Osteoblast (primary cell): Measurements from ENCODE around the gene PTGES3. TPM values are rescaled to one million over a fixed set of nuclear protein-coding genes. Genes with fewer than 3 reads are reported as not detected.
"Not testable (repeated sequence)": the region's sequence is repeated elsewhere in the genome, so short reads cannot be mapped to it uniquely, and the experiment has no call there.

ENCODE experiments used
- DNase-seq: peaks from one replicate; pipeline ENCODE4 v3.0.0; 2011; ENCODE audit warnings: low spot score, mixed read lengths; ENCODE audit not compliant: insufficient read length; ENCODE audit errors: missing footprints
- H2AFZ ChIP-seq: 2 replicates; pipeline ENCODE4 v1.6.0; 2011; ENCODE audit warnings: mild to moderate bottlenecking, low read length
- H3K27ac ChIP-seq: 2 replicates; pipeline ENCODE4 v1.5.1; 2011; ENCODE audit warnings: mild to moderate bottlenecking, low read depth, low read length, moderate library complexity
- H3K27me3 ChIP-seq: 2 replicates; pipeline ENCODE4 v1.6.0; 2012; ENCODE audit warnings: mild to moderate bottlenecking, control low read depth, inconsistent platforms, low read length, moderate library complexity; ENCODE audit not compliant: insufficient read depth
- H3K36me3 ChIP-seq: 2 replicates; pipeline ENCODE4 v1.5.1; 2011; ENCODE audit warnings: mild to moderate bottlenecking, low read length, control low read depth, moderate library complexity; ENCODE audit not compliant: insufficient read depth
- H3K4me1 ChIP-seq: 2 replicates; pipeline ENCODE4 v1.5.1; 2011; ENCODE audit warnings: mild to moderate bottlenecking, low read length, control low read depth, moderate library complexity; ENCODE audit not compliant: insufficient read depth
- H3K4me2 ChIP-seq: 2 replicates; pipeline ENCODE4 v1.6.0; 2011; ENCODE audit warnings: mild to moderate bottlenecking, low read length; ENCODE audit not compliant: insufficient read depth
- H3K4me3 ChIP-seq: fragments of 200-600 bp; sonication (generic); 3 replicates; pipeline ENCODE4 v1.5.1; 2012; ENCODE audit warnings: mild to moderate bottlenecking, low read length, inconsistent platforms; ENCODE audit not compliant: insufficient read depth
- H3K79me2 ChIP-seq: 2 replicates; pipeline ENCODE4 v1.6.0; 2012; ENCODE audit warnings: mild to moderate bottlenecking, low read length, control low read depth, inconsistent platforms; ENCODE audit not compliant: insufficient read depth
- H3K9me3 ChIP-seq: 2 replicates; pipeline ENCODE4 v1.5.1; 2011; ENCODE audit warnings: low read depth, low read length, control low read depth
- H4K20me1 ChIP-seq: 2 replicates; pipeline ENCODE4 v1.6.0; 2012; ENCODE audit warnings: mild to moderate bottlenecking, low read length, control low read depth; ENCODE audit not compliant: insufficient read depth
- CTCF ChIP-seq: IDR thresholded peaks from 2 replicates; pipeline ENCODE4 v1.5.1; 2011; ENCODE audit warnings: mild to moderate bottlenecking, low read depth, low read length, moderate library complexity; ENCODE audit errors: extremely low read depth
- total RNA-seq: library from RNA; depleted of rRNA; stranded (reverse); fragments of >200 nt; gene quantifications from 2 replicates; pipeline ENCODE4 v1.2.3, GENCODE V29; 2012

Gene PTGES3
- total RNA-seq, result 63.0 and 71.3 TPM in 2 replicates

GRCh38 chr12:56688129-56688845 lies at the start of gene PTGES3:
Gene PTGES3, minus strand, starts transcription at chr12:56688284. Its CDS starts 285 bp downstream, at chr12:56687999.
- TF ChIP-seq CTCF, result no peak
- peak; percentile 98 for DNase-seq
- Histone ChIP-seq H3K4me2 (peak within 1 kb of the TSS; percentile 98), H3K36me3 (no peaks in the 10 kb centered on the region), H3K27me3 (no peaks in the 10 kb centered on the region), H2AFZ (peak within 1 kb of the TSS; percentile 89), H3K4me3 (peak within 1 kb of the TSS; percentile 84), H3K27ac (peak within 1 kb of the TSS; percentile 97), H3K9me3 (no peaks in the 10 kb centered on the region), H3K79me2 (peaks cover 49% of the 10 kb centered on the region), H4K20me1 (peaks cover 26% of the 10 kb centered on the region), H3K4me1 (peaks cover 25% of the 10 kb centered on the region)

GRCh38 chr12:56728139-56728861 lies 40.2 kb upstream of the PTGES3 start:
- Histone ChIP-seq H2AFZ (no peak overlapping the region), H3K79me2 (peaks cover 19% of the 10 kb centered on the region), H3K4me1 (peaks cover 5% of the 10 kb centered on the region), H3K27ac (no peak overlapping the region), H3K4me2 (no peak overlapping the region), H3K36me3 (peaks cover 7% of the 10 kb centered on the region), H4K20me1 (peaks cover 11% of the 10 kb centered on the region), H3K4me3 (no peak overlapping the region), H3K27me3 (no peaks in the 10 kb centered on the region), H3K9me3 (no peaks in the 10 kb centered on the region)
- DNase-seq, result no peak
- TF ChIP-seq CTCF, result no peak

- peaks cover 39% of the 10 kb centered on the region for H3K79me2 ChIP-seq
- H2AFZ ChIP-seq, result peak overlapping the region; percentile 98
- not testable (repeated sequence) for DNase-seq, H3K27me3 ChIP-seq, H3K9me3 ChIP-seq
- H3K27ac ChIP-seq, result peak overlapping the region; percentile 98
- H3K4me3 ChIP-seq, result peak overlapping the region; percentile 100
- peaks cover 23% of the 10 kb centered on the region for H3K36me3 ChIP-seq
- H3K4me1 ChIP-seq, result peaks cover 26% of the 10 kb centered on the region
- peaks cover 31% of the 10 kb centered on the region for H4K20me1 ChIP-seq
- H3K4me2 ChIP-seq, result peak overlapping the region; percentile 98
These were observed 38.2 kb upstream of the PTGES3 start for GRCh38 chr12:56726196-56726675.

GRCh38 chr12:56725723-56726102 lies 37.6 kb upstream of the PTGES3 start:
- Histone ChIP-seq H3K27ac (peak overlapping the region; percentile 98), H4K20me1 (peaks cover 36% of the 10 kb centered on the region), H3K4me1 (peaks cover 31% of the 10 kb centered on the region), H3K9me3 (no peaks in the 10 kb centered on the region), H3K4me2 (peak overlapping the region; percentile 98), H3K36me3 (peaks cover 23% of the 10 kb centered on the region), H2AFZ (peak overlapping the region; percentile 98), H3K4me3 (peak overlapping the region; percentile 100), H3K27me3 (no peaks in the 10 kb centered on the region), H3K79me2 (peaks cover 45% of the 10 kb centered on the region)
- no peak for DNase-seq
- no peak for TF ChIP-seq CTCF
